ENCODE data around the gene WDR20. TPM values are rescaled to one million over a fixed set of nuclear protein-coding genes. Genes with fewer than 3 reads are reported as not detected.

WDR20 gene
- total RNA-seq, 1 experiment from 2014 or later: 25.6 TPM

DNA sequence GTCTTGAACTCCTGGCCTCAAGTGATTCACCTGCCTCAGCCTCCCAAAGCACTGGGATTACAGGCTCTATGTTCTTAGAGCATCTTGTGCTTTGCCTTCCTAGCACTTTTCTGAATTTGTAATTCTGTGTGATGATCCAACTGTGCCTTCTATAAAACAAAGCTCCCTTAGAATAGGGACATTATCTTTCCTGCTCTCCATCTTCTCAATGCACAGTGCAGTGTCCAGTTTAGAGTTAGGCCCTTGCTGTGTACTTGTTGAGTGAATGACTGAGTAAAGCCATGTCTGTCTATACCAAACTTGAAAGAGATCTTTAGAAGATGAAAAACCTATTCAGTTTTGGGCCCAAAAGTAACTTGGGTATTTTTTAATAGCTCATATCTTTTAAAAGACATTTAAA lies 5.2 kb downstream of the WDR20 start (continued):
- TF ChIP-seq, protein P1, sequence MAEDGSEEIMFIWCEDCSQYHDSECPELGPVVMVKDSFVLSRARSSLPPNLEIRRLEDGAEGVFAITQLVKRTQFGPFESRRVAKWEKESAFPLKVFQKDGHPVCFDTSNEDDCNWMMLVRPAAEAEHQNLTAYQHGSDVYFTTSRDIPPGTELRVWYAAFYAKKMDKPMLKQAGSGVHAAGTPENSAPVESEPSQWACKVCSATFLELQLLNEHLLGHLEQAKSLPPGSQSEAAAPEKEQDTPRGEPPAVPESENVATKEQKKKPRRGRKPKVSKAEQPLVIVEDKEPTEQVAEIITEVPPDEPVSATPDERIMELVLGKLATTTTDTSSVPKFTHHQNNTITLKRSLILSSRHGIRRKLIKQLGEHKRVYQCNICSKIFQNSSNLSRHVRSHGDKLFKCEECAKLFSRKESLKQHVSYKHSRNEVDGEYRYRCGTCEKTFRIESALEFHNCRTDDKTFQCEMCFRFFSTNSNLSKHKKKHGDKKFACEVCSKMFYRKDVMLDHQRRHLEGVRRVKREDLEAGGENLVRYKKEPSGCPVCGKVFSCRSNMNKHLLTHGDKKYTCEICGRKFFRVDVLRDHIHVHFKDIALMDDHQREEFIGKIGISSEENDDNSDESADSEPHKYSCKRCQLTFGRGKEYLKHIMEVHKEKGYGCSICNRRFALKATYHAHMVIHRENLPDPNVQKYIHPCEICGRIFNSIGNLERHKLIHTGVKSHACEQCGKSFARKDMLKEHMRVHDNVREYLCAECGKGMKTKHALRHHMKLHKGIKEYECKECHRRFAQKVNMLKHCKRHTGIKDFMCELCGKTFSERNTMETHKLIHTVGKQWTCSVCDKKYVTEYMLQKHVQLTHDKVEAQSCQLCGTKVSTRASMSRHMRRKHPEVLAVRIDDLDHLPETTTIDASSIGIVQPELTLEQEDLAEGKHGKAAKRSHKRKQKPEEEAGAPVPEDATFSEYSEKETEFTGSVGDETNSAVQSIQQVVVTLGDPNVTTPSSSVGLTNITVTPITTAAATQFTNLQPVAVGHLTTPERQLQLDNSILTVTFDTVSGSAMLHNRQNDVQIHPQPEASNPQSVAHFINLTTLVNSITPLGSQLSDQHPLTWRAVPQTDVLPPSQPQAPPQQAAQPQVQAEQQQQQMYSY (CRISPR knock-in tag; IDR thresholded peaks at IDR 0.05): no peak
- TF ChIP-seq NFE2L1 (CRISPR knock-in tag; IDR thresholded peaks at IDR 0.05) (no peak), ZNF232 (CRISPR knock-in tag; IDR thresholded peaks at IDR 0.05) (no peak), ESRRA (CRISPR knock-in tag; IDR thresholded peaks at IDR 0.05; ENCODE audit: borderline replicate concordance) (no peak), MYBL2 (CRISPR knock-in tag; IDR thresholded peaks at IDR 0.05) (no peak)
- TF ChIP-seq, protein P2, sequence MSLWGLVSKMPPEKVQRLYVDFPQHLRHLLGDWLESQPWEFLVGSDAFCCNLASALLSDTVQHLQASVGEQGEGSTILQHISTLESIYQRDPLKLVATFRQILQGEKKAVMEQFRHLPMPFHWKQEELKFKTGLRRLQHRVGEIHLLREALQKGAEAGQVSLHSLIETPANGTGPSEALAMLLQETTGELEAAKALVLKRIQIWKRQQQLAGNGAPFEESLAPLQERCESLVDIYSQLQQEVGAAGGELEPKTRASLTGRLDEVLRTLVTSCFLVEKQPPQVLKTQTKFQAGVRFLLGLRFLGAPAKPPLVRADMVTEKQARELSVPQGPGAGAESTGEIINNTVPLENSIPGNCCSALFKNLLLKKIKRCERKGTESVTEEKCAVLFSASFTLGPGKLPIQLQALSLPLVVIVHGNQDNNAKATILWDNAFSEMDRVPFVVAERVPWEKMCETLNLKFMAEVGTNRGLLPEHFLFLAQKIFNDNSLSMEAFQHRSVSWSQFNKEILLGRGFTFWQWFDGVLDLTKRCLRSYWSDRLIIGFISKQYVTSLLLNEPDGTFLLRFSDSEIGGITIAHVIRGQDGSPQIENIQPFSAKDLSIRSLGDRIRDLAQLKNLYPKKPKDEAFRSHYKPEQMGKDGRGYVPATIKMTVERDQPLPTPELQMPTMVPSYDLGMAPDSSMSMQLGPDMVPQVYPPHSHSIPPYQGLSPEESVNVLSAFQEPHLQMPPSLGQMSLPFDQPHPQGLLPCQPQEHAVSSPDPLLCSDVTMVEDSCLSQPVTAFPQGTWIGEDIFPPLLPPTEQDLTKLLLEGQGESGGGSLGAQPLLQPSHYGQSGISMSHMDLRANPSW (CRISPR knock-in tag; conservative IDR thresholded peaks at IDR 0.05; ENCODE audit: low read depth): no peak
- TF ChIP-seq, protein P3, sequence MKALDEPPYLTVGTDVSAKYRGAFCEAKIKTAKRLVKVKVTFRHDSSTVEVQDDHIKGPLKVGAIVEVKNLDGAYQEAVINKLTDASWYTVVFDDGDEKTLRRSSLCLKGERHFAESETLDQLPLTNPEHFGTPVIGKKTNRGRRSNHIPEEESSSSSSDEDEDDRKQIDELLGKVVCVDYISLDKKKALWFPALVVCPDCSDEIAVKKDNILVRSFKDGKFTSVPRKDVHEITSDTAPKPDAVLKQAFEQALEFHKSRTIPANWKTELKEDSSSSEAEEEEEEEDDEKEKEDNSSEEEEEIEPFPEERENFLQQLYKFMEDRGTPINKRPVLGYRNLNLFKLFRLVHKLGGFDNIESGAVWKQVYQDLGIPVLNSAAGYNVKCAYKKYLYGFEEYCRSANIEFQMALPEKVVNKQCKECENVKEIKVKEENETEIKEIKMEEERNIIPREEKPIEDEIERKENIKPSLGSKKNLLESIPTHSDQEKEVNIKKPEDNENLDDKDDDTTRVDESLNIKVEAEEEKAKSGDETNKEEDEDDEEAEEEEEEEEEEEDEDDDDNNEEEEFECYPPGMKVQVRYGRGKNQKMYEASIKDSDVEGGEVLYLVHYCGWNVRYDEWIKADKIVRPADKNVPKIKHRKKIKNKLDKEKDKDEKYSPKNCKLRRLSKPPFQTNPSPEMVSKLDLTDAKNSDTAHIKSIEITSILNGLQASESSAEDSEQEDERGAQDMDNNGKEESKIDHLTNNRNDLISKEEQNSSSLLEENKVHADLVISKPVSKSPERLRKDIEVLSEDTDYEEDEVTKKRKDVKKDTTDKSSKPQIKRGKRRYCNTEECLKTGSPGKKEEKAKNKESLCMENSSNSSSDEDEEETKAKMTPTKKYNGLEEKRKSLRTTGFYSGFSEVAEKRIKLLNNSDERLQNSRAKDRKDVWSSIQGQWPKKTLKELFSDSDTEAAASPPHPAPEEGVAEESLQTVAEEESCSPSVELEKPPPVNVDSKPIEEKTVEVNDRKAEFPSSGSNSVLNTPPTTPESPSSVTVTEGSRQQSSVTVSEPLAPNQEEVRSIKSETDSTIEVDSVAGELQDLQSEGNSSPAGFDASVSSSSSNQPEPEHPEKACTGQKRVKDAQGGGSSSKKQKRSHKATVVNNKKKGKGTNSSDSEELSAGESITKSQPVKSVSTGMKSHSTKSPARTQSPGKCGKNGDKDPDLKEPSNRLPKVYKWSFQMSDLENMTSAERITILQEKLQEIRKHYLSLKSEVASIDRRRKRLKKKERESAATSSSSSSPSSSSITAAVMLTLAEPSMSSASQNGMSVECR (CRISPR knock-in tag; IDR thresholded peaks at IDR 0.05; ENCODE audit: borderline replicate concordance): no peak

DNA sequence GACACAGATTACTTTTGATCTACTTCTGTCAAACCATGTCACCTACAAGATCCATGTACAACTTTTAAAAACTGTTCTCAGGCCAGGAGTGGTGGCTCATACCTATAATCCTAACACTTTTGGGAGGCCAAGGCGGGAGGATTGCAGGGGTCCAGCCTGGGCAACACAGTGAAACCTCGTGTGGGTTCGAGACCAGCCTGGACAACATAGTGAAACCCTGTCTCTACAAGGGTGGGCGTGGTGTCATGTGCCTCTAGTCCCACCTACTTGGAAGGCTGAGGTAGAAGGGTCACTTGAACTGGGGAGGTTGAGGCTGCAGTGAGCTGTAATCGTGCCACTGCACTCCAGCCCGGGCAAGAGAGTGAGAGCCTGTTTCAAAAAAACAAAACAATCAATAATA lies 5.7 kb downstream of the WDR20 start:
- no peak for DNase-seq (ENCODE audit: low spot score)
- Mint-ChIP-seq H3K4me1 (peaks cover 35% of the 10 kb centered on the region), H3K27me3 (ENCODE audit: low read depth) (no peaks in the 10 kb centered on the region), H3K36me3 (no peaks in the 10 kb centered on the region), H3K4me3 (no peak overlapping the region), H3K27ac (0 out of 2 replicates have a peak overlapping the region, but pooled peaks have one; percentile 25), H3K9me3 (no peaks in the 10 kb centered on the region)
- TF ChIP-seq NFYB (CRISPR knock-in tag; conservative IDR thresholded peaks at IDR 0.05; ENCODE audit: low read depth) (no peak), ZNF121 (CRISPR knock-in tag; IDR thresholded peaks at IDR 0.05) (peak; percentile 83)
- no peak for ATAC-seq
- ChIA-PET POLR2A (no interaction called here), CTCF (no interaction called here)

DNA sequence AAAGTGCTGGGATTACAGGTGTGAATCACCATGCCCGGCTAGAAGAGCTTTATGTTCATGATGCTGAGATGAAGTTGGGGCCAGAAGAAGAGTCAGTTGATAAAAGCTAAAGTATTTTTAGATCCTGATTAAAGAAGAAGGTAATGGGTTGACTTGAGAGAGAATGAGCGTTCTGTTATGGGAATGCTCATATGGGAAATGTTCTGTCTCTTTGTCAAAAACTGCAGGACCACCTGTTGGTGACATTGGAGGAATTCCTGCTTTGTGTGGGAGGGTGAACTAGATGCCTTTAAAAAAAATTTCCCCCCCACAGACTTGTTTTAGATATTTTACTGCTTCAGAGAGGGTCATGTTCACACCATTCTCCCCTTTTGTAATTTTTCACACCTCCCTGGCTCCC lies 6.7 kb downstream of the WDR20 start:
- no peak for ATAC-seq
- Mint-ChIP-seq H3K27ac (peak overlapping the region; percentile 9; the same call in 1 of the 2 replicates), H3K4me1 (peaks cover 26% of the 10 kb centered on the region), H3K9me3 (no peaks in the 10 kb centered on the region), H3K36me3 (peaks cover 6% of the 10 kb centered on the region; the same call in 1 of the 2 replicates), H3K4me3 (no peak overlapping the region), H3K27me3 (ENCODE audit: low read depth) (no peaks in the 10 kb centered on the region)
- TF ChIP-seq ZNF138 (CRISPR knock-in tag; conservative IDR thresholded peaks at IDR 0.05): no peak
- no peak for TF ChIP-seq FOXP1 (CRISPR knock-in tag; IDR thresholded peaks at IDR 0.05; ENCODE audit: borderline replicate concordance)
- TF ChIP-seq, protein P4, sequence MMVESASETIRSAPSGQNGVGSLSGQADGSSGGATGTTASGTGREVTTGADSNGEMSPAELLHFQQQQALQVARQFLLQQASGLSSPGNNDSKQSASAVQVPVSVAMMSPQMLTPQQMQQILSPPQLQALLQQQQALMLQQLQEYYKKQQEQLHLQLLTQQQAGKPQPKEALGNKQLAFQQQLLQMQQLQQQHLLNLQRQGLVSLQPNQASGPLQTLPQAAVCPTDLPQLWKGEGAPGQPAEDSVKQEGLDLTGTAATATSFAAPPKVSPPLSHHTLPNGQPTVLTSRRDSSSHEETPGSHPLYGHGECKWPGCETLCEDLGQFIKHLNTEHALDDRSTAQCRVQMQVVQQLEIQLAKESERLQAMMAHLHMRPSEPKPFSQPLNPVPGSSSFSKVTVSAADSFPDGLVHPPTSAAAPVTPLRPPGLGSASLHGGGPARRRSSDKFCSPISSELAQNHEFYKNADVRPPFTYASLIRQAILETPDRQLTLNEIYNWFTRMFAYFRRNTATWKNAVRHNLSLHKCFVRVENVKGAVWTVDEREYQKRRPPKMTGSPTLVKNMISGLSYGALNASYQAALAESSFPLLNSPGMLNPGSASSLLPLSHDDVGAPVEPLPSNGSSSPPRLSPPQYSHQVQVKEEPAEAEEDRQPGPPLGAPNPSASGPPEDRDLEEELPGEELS (CRISPR knock-in tag; IDR thresholded peaks at IDR 0.05): no peak
- no peak for TF ChIP-seq ZBTB21 (CRISPR knock-in tag; IDR thresholded peaks at IDR 0.05; ENCODE audit: borderline replicate concordance)
- ChIA-PET CTCF (interaction anchor here (0.5 kb wide), 1 partner anchor 24 kb away, joined by 3 read pairs; no protein-coding TSS in a partner anchor), POLR2A (no interaction called here)
- no peak for DNase-seq (ENCODE audit: low spot score)

All from WTC11 (cell line).